Mesendoderm (in vitro differentiated cells): ENCODE data around the gene TECPR2.

ENCODE experiments used
- DNase-seq: peaks from one replicate; pipeline ENCODE4 v3.0.0; 2013
- H2AK5ac ChIP-seq: 2 replicates; pipeline ENCODE4 v1.6.1; 2013; ENCODE audit warnings: low read length, inconsistent platforms
- H2BK120ac ChIP-seq: 2 replicates; pipeline ENCODE4 v1.6.1; 2013; ENCODE audit warnings: low read depth, mild to moderate bottlenecking, low read length, moderate library complexity, mixed read lengths
- H2BK15ac ChIP-seq: replicated peaks from 2 replicates; pipeline ENCODE4 v1.6.1; 2013; ENCODE audit warnings: low read depth, mild to moderate bottlenecking, moderate library complexity
- H2BK5ac ChIP-seq: 2 replicates; pipeline ENCODE4 v1.6.1; 2013; ENCODE audit warnings: low read length, inconsistent platforms
- H3K18ac ChIP-seq: 2 replicates; pipeline ENCODE4 v1.6.1; 2013; ENCODE audit warnings: mild to moderate bottlenecking, low read length, mixed read lengths
- H3K23ac ChIP-seq: one replicate; pipeline ENCODE4 v1.6.1; 2013; ENCODE audit warnings: low read length
- H3K27ac ChIP-seq: 2 replicates; pipeline ENCODE4 v1.5.1; 2013; ENCODE audit warnings: low read depth, mild to moderate bottlenecking, inconsistent platforms, low read length, moderate library complexity
- H3K27me3 ChIP-seq: 2 replicates; pipeline ENCODE4 v1.6.1; 2013; ENCODE audit warnings: low read length, control low read depth, mild to moderate bottlenecking, inconsistent platforms; ENCODE audit not compliant: insufficient read depth, poor library complexity
- H3K36me3 ChIP-seq: 2 replicates; pipeline ENCODE4 v1.6.1; 2013; ENCODE audit warnings: low read length, inconsistent platforms; ENCODE audit not compliant: control insufficient read depth, insufficient read depth
- H3K4ac ChIP-seq: one replicate; pipeline ENCODE4 v1.6.1; 2013; ENCODE audit warnings: low read depth, mild to moderate bottlenecking, low read length, moderate library complexity
- H3K4me1 ChIP-seq: 2 replicates; pipeline ENCODE4 v1.6.1; 2013; ENCODE audit warnings: low read depth, low read length, inconsistent platforms; ENCODE audit not compliant: control insufficient read depth
- H3K4me2 ChIP-seq: 2 replicates; pipeline ENCODE4 v1.6.1; 2013; ENCODE audit warnings: low read length
- H3K4me3 ChIP-seq: 2 replicates; pipeline ENCODE4 v1.5.1; 2013; ENCODE audit warnings: mild to moderate bottlenecking, low read length
- H3K56ac ChIP-seq: one replicate; pipeline ENCODE4 v1.6.1; 2013; ENCODE audit warnings: low read length
- H3K79me1 ChIP-seq: 2 replicates; pipeline ENCODE4 v1.6.1; 2013; ENCODE audit warnings: low read length, inconsistent platforms
- H3K79me2 ChIP-seq: 2 replicates; pipeline ENCODE4 v1.6.1; 2013; ENCODE audit warnings: mild to moderate bottlenecking, low read length; ENCODE audit not compliant: control insufficient read depth, insufficient read depth
- H3K9ac ChIP-seq: 2 replicates; pipeline ENCODE4 v1.6.1; 2013; ENCODE audit warnings: low read length, inconsistent platforms
- H4K5ac ChIP-seq: one replicate; pipeline ENCODE4 v1.6.1; 2013; ENCODE audit warnings: low read length
- H4K8ac ChIP-seq: one replicate; pipeline ENCODE4 v1.6.1; 2013; ENCODE audit warnings: low read depth, mild to moderate bottlenecking, control low read depth, low read length, moderate library complexity
- WGBS: extraction: QIAGEN DNeasy Blood & Tissue Kit; methylation state at CpG from one replicate; pipeline ENCODE4 v1.1.7; 2013; ENCODE audit warnings: low lambda C conversion rate, missing lambda C conversion rate; ENCODE audit not compliant: insufficient coverage; ENCODE audit errors: extremely low coverage; 5-methylcytosine and 5-hydroxymethylcytosine counted together

Gene TECPR2

DNA sequence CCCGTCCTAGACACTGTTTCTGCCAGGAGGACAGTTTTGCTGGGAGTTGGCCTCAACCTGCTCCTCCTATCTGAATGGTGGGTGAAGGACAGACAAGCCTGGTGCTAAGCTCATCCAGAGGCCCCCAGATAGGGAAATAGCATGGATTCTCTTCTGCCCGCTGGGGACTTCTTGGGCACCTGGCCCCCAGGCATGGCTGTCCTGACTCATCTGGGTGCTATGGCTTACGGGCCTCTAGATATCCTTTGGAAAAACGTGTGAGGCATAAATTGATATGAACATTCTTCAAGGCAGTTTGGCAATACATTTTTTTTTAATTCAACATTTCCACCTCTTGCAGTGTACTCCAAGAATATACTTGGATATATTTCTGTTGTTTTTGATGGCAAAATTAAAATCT is 8.6 kb downstream of the TECPR2 start:
- Histone ChIP-seq H3K79me1 (peaks cover 2% of the 10 kb centered on the region), H3K27me3 (no peaks in the 10 kb centered on the region), H4K5ac (no peak overlapping the region), H3K4me2 (no peak overlapping the region), H2AK5ac (no peak overlapping the region), H3K79me2 (no peaks in the 10 kb centered on the region), H4K8ac (no peak overlapping the region), H3K18ac (no peak overlapping the region), H2BK15ac (no peak overlapping the region), H3K36me3 (no peaks in the 10 kb centered on the region), H3K4ac (no peak overlapping the region), H3K9ac (no peak overlapping the region), H3K27ac (no peak overlapping the region), H3K4me1 (no peaks in the 10 kb centered on the region), H3K4me3 (no peak overlapping the region), H3K23ac (no peak overlapping the region), H3K56ac (no peak overlapping the region), H2BK120ac (no peak overlapping the region), H2BK5ac (no peak overlapping the region)
- no peak for DNase-seq
- WGBS = no CpG with 5 or more reads among the region's 4 CpGs

DNA sequence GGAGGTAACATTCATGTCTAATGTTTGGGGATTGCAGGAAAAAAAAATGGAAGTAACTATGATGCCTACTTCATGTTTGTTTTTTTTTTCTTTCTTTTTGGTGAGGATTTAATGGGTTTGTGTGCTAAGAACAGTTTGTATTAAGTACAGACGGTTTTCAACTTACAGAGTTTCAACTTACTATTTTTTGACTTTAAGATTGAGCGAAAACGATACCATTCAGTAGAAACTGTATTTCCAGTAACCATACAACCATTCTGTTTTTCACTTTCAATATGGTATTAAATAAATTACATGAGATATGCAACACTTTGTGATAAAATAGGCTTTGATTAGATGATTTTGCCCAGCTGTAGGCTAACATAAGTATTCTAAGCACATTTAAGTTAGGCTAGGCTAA is 10.4 kb downstream of the TECPR2 start:
- Histone ChIP-seq H3K56ac (no peak overlapping the region), H3K23ac (no peak overlapping the region), H3K4me2 (no peak overlapping the region), H3K27me3 (no peaks in the 10 kb centered on the region), H3K4me1 (no peaks in the 10 kb centered on the region), H4K5ac (no peak overlapping the region), H3K4me3 (no peak overlapping the region), H2BK15ac (no peak overlapping the region), H3K36me3 (no peaks in the 10 kb centered on the region), H2AK5ac (no peak overlapping the region), H3K9ac (no peak overlapping the region), H3K18ac (no peak overlapping the region), H2BK5ac (no peak overlapping the region), H3K27ac (no peak overlapping the region), H3K79me2 (no peaks in the 10 kb centered on the region), H3K4ac (no peak overlapping the region), H2BK120ac (no peak overlapping the region), H3K79me1 (no peaks in the 10 kb centered on the region), H4K8ac (no peak overlapping the region)
- WGBS = no CpG with 5 or more reads among the region's 3 CpGs
- DNase-seq = no peak

DNA sequence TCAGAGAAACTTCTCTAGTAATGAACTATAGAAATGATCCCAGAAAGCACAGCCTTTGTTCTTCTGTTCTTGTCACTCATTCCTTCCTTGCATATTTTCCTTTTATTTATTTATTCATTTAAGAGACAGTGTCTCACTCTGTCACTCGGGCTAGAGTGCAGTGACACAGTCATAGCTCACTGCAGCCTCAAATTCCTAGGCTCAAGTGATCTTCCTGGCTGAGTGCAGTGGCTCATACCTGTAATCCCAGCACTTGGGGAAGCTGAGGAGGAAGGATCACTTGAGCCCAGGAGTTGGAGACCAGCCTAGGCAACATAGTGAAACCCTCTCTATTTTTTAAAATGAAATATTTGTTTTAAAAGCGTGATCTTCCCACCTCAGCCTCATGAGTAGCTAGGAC is 11.5 kb downstream of the TECPR2 start:
- Histone ChIP-seq H3K18ac (no peak overlapping the region), H2BK5ac (no peak overlapping the region), H3K56ac (no peak overlapping the region), H3K27ac (no peak overlapping the region), H3K23ac (no peak overlapping the region), H2BK120ac (no peak overlapping the region), H3K36me3 (no peaks in the 10 kb centered on the region), H3K79me2 (no peaks in the 10 kb centered on the region), H2AK5ac (no peak overlapping the region), H2BK15ac (no peak overlapping the region), H4K5ac (no peak overlapping the region), H3K79me1 (no peaks in the 10 kb centered on the region), H3K9ac (no peak overlapping the region), H3K27me3 (no peaks in the 10 kb centered on the region), H3K4ac (no peak overlapping the region), H4K8ac (no peak overlapping the region), H3K4me3 (no peak overlapping the region), H3K4me1 (no peaks in the 10 kb centered on the region), H3K4me2 (no peak overlapping the region)
- DNase-seq = no peak
- no CpG with 5 or more reads among the region's 2 CpGs for WGBS

DNA sequence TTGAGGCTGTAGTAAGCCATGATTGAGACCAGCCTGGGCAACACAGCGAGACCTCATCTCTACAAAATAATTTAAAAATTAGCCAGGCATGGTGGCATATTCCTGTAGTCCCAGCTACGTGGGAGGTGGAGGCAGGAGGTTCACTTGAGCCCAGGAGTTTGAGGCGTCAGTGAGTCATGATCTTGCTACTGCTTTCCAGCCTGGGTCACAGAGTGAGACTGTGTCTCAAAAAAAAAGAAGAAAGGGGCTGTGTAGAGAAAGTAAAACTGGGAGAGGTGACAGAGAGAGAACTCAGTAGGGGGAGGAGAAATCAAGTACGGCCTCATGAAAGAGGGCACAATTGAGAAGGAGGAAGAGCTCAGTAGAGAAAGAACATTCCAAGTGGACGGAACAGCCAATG is 12.4 kb downstream of the TECPR2 start:
- H3K56ac ChIP-seq = no peak overlapping the region
- no peak overlapping the region for H2BK15ac ChIP-seq
- no CpG with 5 or more reads among the region's 5 CpGs for WGBS
- H3K9ac ChIP-seq = no peak overlapping the region
- no peak overlapping the region for H4K8ac ChIP-seq
- no peak overlapping the region for H2AK5ac ChIP-seq
- no peak overlapping the region for H4K5ac ChIP-seq
- H3K36me3 ChIP-seq = no peaks in the 10 kb centered on the region
- no peak overlapping the region for H3K4me2 ChIP-seq
- H3K27me3 ChIP-seq = no peaks in the 10 kb centered on the region
- no peaks in the 10 kb centered on the region for H3K79me2 ChIP-seq
- no peak overlapping the region for H3K18ac ChIP-seq
- no peak overlapping the region for H3K4me3 ChIP-seq
- H3K4ac ChIP-seq = no peak overlapping the region
- DNase-seq = no peak
- H3K4me1 ChIP-seq = no peaks in the 10 kb centered on the region
- H2BK120ac ChIP-seq = no peak overlapping the region
- no peak overlapping the region for H3K27ac ChIP-seq
- H3K23ac ChIP-seq = no peak overlapping the region
- H3K79me1 ChIP-seq = no peaks in the 10 kb centered on the region
- H2BK5ac ChIP-seq = no peak overlapping the region

DNA sequence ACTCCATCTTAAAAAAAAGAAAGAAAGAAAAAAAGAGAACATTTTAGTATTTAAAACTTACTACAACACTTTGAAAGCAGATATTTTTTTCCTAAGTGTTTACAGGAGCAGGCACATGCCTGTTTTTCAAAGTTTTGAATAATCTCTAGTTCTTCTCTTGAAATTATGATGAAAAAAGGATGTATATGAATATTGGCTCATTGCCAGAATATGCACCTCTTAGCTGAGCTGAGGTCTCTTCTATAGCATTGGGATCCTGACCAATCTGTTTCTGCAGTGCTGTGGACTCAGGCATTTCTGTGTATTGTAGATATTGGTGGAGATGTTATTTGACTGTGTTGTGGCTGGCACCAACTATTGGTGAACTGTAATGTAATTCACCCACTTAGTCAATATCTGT is 15.0 kb downstream of the TECPR2 start:
- Histone ChIP-seq H3K18ac (no peak overlapping the region), H3K4ac (no peak overlapping the region), H3K4me1 (no peaks in the 10 kb centered on the region), H3K36me3 (no peaks in the 10 kb centered on the region), H2AK5ac (no peak overlapping the region), H3K56ac (no peak overlapping the region), H3K9ac (no peak overlapping the region), H3K79me2 (no peaks in the 10 kb centered on the region), H2BK5ac (no peak overlapping the region), H3K4me3 (no peak overlapping the region), H2BK15ac (no peak overlapping the region), H4K8ac (no peak overlapping the region), H2BK120ac (no peak overlapping the region), H3K27me3 (no peaks in the 10 kb centered on the region), H3K27ac (no peak overlapping the region), H3K23ac (no peak overlapping the region), H4K5ac (no peak overlapping the region), H3K4me2 (no peak overlapping the region), H3K79me1 (no peaks in the 10 kb centered on the region)
- DNase-seq = no peak

DNA sequence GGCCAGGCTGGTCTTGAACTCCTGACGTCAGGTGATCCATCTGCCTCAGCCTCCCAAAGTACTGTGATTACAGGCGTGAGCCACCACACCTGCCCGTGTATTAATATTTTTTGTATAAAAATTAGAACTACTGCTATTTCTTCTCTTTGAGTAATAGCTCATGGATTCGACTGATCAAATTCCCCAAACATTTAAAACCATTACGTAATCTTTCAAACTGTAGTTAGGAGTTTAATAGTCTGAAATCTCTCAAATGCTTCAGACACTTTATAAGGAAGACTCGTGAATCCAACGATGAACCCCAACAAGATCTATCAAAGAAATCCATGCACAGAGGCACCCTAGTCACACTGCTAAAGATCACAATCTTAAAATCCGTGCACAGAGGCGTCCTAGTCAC is 16.1 kb downstream of the TECPR2 start:
- Histone ChIP-seq H3K4me1 (no peaks in the 10 kb centered on the region), H3K56ac (no peak overlapping the region), H3K36me3 (no peaks in the 10 kb centered on the region), H4K5ac (no peak overlapping the region), H3K9ac (no peak overlapping the region), H3K27ac (no peak overlapping the region), H3K4me2 (no peak overlapping the region), H3K4ac (no peak overlapping the region), H3K23ac (no peak overlapping the region), H3K79me1 (no peaks in the 10 kb centered on the region), H3K79me2 (no peaks in the 10 kb centered on the region), H4K8ac (no peak overlapping the region), H3K18ac (no peak overlapping the region), H2BK120ac (no peak overlapping the region), H3K27me3 (no peaks in the 10 kb centered on the region), H2BK15ac (no peak overlapping the region), H3K4me3 (no peak overlapping the region), H2BK5ac (no peak overlapping the region), H2AK5ac (no peak overlapping the region)
- WGBS = no CpG with 5 or more reads among the region's 9 CpGs
- no peak for DNase-seq
